Loucy (cell line): ENCODE results near the gene ZW10.

Source experiments
- H2AFZ ChIP-seq: fragments of 200-600 bp; sonication (generic); 2 replicates; pipeline ENCODE4 v1.6.0; 2016; ENCODE audit warnings: antibody characterized with exemption, mild to moderate bottlenecking, low read length, moderate library complexity
- H3F3A ChIP-seq: fragments of 200-600 bp; 2 replicates; pipeline ENCODE4 v1.6.0; 2016; ENCODE audit warnings: antibody characterized with exemption, low read depth, mild to moderate bottlenecking
- H3K27me3 ChIP-seq: fragments of 200-600 bp; sonication (generic); 2 replicates; pipeline ENCODE4 v1.6.1; 2014; ENCODE audit warnings: low read length, mild to moderate bottlenecking; ENCODE audit not compliant: insufficient read depth, poor library complexity, severe bottlenecking
- H3K36me3 ChIP-seq: fragments of 200-600 bp; sonication (generic); 2 replicates; pipeline ENCODE4 v1.6.1; 2016; ENCODE audit warnings: low read length; ENCODE audit not compliant: insufficient read depth
- H3K4me1 ChIP-seq: fragments of 200-600 bp; sonication (generic); 2 replicates; pipeline ENCODE4 v1.5.1; 2014; ENCODE audit warnings: low read length, mild to moderate bottlenecking; ENCODE audit not compliant: insufficient read depth, poor library complexity, severe bottlenecking
- H3K4me2 ChIP-seq: fragments of 200-600 bp; sonication (generic); 2 replicates; pipeline ENCODE4 v1.6.0; 2014; ENCODE audit warnings: antibody characterized with exemption, low read length, low read depth, mild to moderate bottlenecking; ENCODE audit not compliant: poor library complexity, severe bottlenecking
- H3K4me3 ChIP-seq: fragments of 200-600 bp; sonication (generic); 2 replicates; pipeline ENCODE4 v1.5.1; 2014; ENCODE audit warnings: low read length, mild to moderate bottlenecking, mixed read lengths; ENCODE audit not compliant: poor library complexity, severe bottlenecking
- H3K79me2 ChIP-seq: fragments of 200-600 bp; sonication (generic); 2 replicates; pipeline ENCODE4 v1.6.1; 2014; ENCODE audit warnings: low read length; ENCODE audit not compliant: insufficient read depth
- H3K9ac ChIP-seq: fragments of 200-600 bp; sonication (generic); 2 replicates; pipeline ENCODE4 v1.6.0; 2014; ENCODE audit warnings: mild to moderate bottlenecking, low read depth, low read length, moderate library complexity; ENCODE audit not compliant: poor library complexity, severe bottlenecking
- H3K9me2 ChIP-seq: fragments of 200-600 bp; sonication (generic); replicated peaks from 2 replicates; pipeline ENCODE4 v1.6.1; 2016; ENCODE audit warnings: low read depth, low read length, mixed read lengths
- H3K9me3 ChIP-seq: fragments of 200-600 bp; sonication (generic); 2 replicates; pipeline ENCODE4 v1.6.1; 2014; ENCODE audit warnings: mild to moderate bottlenecking, antibody characterized with exemption, low read length, low read depth; ENCODE audit not compliant: insufficient read depth
- H4K20me1 ChIP-seq: fragments of 200-600 bp; sonication (generic); 2 replicates; pipeline ENCODE4 v1.6.0; 2014; ENCODE audit warnings: antibody characterized with exemption, low read length, mild to moderate bottlenecking; ENCODE audit not compliant: insufficient read depth, poor library complexity, severe bottlenecking
- EZH2phosphoT487 ChIP-seq: fragments of 200-600 bp; IDR thresholded peaks from 2 replicates; pipeline ENCODE4 v1.6.1; 2018; ENCODE audit warnings: antibody characterized with exemption, mild to moderate bottlenecking, moderate library complexity, borderline replicate concordance
- TF ChIP-seq, protein P1 (sequence below): fragments of 200-600 bp; sonication (generic); conservative IDR thresholded peaks from 2 replicates; pipeline ENCODE4 v1.5.1; 2014; ENCODE audit warnings: mild to moderate bottlenecking, antibody characterized with exemption, low read length

Gene ZW10

DNA sequence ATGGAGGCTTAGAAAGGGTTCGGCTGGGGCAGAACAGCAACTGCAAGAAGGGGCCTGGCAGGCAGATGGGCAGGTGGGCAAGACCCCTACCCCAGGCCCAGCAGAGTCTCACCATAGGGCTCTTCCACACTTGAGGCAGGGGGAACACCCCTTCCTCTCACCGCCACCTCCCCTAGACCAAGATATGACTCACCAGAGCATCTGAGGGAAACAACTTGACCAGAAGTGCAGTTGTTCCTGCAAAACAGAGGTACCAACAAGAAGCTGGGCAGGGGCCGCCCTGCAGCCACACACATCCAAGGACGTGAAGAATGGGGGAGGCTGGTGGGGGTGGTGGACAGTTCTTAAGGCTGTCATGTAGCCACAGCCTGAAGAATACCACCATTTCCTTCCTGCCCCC is 78.3 kb downstream of the ZW10 start:
- Histone ChIP-seq H3K36me3 (no peaks in the 10 kb centered on the region), H3K4me1 (no peaks in the 10 kb centered on the region), H3K27me3 (no peaks in the 10 kb centered on the region), H3K9ac (no peak overlapping the region), H4K20me1 (no peaks in the 10 kb centered on the region), H3K4me2 (no peak overlapping the region), H3K4me3 (no peak overlapping the region), H3F3A (no peaks in the 10 kb centered on the region), H3K79me2 (no peaks in the 10 kb centered on the region), H3K9me3 (no peaks in the 10 kb centered on the region), H3K9me2 (no peaks in the 10 kb centered on the region), H2AFZ (no peak overlapping the region)
- TF ChIP-seq EZH2phosphoT487, result no peak
- TF ChIP-seq, protein P1, sequence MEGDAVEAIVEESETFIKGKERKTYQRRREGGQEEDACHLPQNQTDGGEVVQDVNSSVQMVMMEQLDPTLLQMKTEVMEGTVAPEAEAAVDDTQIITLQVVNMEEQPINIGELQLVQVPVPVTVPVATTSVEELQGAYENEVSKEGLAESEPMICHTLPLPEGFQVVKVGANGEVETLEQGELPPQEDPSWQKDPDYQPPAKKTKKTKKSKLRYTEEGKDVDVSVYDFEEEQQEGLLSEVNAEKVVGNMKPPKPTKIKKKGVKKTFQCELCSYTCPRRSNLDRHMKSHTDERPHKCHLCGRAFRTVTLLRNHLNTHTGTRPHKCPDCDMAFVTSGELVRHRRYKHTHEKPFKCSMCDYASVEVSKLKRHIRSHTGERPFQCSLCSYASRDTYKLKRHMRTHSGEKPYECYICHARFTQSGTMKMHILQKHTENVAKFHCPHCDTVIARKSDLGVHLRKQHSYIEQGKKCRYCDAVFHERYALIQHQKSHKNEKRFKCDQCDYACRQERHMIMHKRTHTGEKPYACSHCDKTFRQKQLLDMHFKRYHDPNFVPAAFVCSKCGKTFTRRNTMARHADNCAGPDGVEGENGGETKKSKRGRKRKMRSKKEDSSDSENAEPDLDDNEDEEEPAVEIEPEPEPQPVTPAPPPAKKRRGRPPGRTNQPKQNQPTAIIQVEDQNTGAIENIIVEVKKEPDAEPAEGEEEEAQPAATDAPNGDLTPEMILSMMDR, result no peak

DNA sequence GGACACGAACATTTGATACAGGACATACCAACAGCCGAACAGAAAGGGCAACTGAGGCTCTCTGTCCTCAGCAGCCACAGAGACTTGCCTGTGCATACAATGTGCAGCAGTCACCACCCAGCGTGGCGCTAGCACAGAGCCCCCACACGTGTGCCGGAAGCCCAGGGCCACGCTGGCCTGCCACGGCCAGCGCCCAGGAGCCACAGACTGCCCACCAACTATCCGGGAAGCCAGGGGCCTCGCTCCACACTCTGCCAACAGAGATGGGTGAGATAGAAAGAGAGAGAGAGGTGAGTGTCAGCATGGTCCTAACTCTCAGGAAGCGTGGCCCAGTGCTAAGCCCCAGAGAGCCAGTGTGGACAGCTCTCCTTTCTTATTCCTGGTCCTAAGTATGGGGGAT is 79.1 kb downstream of the ZW10 start:
- Histone ChIP-seq H2AFZ (no peak overlapping the region), H3K27me3 (no peaks in the 10 kb centered on the region), H3K79me2 (no peaks in the 10 kb centered on the region), H3K36me3 (no peaks in the 10 kb centered on the region), H3K4me2 (no peak overlapping the region), H3K9me2 (no peaks in the 10 kb centered on the region), H3K4me3 (no peak overlapping the region), H3K9me3 (no peaks in the 10 kb centered on the region), H3K4me1 (no peaks in the 10 kb centered on the region), H4K20me1 (no peaks in the 10 kb centered on the region), H3F3A (no peaks in the 10 kb centered on the region), H3K9ac (no peak overlapping the region)
- no peak for TF ChIP-seq EZH2phosphoT487
- TF ChIP-seq, protein P1, result no peak

DNA sequence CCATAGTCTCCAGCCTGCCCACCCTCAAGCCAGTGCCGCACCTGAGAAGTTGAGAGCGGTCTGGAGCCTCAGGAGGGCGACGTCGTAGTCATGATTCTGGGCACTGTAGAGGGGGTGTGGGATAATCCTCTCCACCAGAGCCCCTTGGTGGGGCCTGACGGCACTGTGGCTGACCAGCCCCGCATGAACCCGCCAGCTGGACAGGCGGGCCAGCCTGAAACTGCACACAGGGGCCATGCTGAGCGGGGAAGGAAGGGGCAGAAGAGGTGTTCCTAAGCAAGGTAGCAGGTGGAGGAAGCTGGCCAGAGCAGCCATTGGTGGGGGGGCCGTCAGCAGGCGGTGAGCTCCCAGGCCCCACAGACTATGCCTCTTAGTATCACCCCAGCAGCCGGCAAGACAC is 80.5 kb downstream of the ZW10 start:
- no peaks in the 10 kb centered on the region for H3K9me3 ChIP-seq
- no peak overlapping the region for H3K4me3 ChIP-seq
- H3K79me2 ChIP-seq, result no peaks in the 10 kb centered on the region
- no peak overlapping the region for H2AFZ ChIP-seq
- H4K20me1 ChIP-seq, result no peaks in the 10 kb centered on the region
- no peaks in the 10 kb centered on the region for H3K36me3 ChIP-seq
- TF ChIP-seq, protein P1, result no peak
- no peak for TF ChIP-seq EZH2phosphoT487
- no peaks in the 10 kb centered on the region for H3K9me2 ChIP-seq
- no peaks in the 10 kb centered on the region for H3K4me1 ChIP-seq
- no peaks in the 10 kb centered on the region for H3K27me3 ChIP-seq
- H3K4me2 ChIP-seq, result no peak overlapping the region
- H3F3A ChIP-seq, result no peaks in the 10 kb centered on the region
- no peak overlapping the region for H3K9ac ChIP-seq
